ENCODE measurements around the gene PCNA.
A peak's percentile ranks its signal among the peaks of the same experiment; 100 is the strongest.

Gene PCNA

DNA sequence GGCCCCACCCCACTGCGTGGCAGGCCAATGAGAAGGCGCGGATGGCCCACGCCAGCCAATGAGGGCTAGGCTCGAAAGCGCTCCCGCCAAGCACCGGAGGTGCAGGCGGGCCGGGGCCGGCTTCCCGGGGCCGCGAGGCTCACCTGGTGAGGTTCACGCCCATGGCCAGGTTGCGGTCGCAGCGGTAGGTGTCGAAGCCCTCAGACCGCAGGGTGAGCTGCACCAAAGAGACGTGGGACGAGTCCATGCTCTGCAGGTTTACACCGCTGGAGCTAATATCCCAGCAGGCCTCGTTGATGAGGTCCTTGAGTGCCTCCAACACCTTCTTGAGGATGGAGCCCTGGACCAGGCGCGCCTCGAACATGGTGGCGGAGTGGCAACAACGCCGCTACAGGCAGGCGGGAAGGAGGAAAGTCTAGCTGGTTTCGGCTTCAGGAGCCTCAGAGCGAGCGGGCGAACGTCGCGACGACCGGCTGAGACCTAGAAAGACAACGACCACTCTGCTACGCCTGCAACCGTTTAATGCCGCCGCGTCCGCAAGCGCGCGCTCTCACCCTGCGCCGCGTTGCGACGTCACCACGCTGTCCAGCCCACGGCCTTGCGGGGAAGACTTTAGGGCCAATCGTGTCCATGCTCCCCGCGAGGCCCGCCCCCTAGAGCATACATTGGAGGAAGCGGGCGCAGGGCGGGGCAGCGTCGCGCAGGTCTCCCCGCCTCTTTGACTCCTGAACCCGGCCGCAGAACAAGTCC, at the start of gene PCNA:
Gene PCNA, minus strand, starts transcription at position 524 of the 750 bp plus-strand sequence. Its CDS starts 160 bp downstream, at position 364.
- peak; percentile 99 for DNase-seq (ENCODE audit: low read depth)
- peak within 1 kb of the TSS; percentile 89 for H3K4me3 ChIP-seq (ENCODE audit: low read length)
- TF ChIP-seq, protein P1, sequence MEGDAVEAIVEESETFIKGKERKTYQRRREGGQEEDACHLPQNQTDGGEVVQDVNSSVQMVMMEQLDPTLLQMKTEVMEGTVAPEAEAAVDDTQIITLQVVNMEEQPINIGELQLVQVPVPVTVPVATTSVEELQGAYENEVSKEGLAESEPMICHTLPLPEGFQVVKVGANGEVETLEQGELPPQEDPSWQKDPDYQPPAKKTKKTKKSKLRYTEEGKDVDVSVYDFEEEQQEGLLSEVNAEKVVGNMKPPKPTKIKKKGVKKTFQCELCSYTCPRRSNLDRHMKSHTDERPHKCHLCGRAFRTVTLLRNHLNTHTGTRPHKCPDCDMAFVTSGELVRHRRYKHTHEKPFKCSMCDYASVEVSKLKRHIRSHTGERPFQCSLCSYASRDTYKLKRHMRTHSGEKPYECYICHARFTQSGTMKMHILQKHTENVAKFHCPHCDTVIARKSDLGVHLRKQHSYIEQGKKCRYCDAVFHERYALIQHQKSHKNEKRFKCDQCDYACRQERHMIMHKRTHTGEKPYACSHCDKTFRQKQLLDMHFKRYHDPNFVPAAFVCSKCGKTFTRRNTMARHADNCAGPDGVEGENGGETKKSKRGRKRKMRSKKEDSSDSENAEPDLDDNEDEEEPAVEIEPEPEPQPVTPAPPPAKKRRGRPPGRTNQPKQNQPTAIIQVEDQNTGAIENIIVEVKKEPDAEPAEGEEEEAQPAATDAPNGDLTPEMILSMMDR (IDR thresholded peaks at IDR 0.05; ENCODE audit: insufficient read depth, low read depth, low read length, missing control alignments): no peak

DNA sequence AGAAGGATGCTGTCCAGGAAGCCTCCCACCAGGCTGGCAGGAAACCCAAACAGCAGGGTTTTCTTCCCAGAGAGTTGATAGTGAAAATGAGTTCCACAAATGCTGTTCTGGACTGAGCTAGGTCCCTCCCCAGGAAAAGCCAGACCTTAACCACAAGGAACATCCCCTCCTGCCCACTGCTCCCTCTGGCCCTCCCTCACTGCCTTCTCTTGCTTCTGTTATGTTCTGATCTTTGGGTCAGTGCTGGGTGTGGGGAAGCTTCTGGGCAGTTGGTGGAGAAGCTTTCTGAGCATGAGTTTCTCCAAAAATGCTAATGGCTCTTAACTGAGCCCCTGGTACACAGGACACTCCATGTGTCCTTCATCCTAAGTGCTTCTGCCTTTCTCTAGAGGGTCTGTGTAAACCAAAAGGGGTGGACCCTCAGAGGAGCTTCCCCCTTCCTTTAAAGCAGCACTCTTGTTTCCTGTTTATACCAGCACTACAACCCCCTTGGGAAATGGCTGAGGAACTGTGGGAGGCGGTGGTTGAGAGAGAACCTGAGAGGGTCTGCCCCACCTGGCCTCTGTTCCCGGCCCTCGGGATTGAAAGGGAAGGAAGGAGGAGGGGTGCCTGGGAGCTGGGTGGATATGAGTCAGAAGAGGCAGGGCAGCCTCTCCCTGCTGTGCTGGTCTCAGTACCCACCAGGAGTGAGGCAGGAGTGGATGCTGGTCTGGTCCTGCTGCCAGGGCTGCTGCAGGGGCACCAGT, 49.1 kb upstream of the PCNA start:
- TF ChIP-seq, protein P1 (IDR thresholded peaks at IDR 0.05; ENCODE audit: insufficient read depth, low read depth, low read length, missing control alignments): no peak
- no peak overlapping the region for H3K4me3 ChIP-seq (ENCODE audit: low read length)
- DNase-seq (ENCODE audit: low read depth): peak; percentile 65

DNA sequence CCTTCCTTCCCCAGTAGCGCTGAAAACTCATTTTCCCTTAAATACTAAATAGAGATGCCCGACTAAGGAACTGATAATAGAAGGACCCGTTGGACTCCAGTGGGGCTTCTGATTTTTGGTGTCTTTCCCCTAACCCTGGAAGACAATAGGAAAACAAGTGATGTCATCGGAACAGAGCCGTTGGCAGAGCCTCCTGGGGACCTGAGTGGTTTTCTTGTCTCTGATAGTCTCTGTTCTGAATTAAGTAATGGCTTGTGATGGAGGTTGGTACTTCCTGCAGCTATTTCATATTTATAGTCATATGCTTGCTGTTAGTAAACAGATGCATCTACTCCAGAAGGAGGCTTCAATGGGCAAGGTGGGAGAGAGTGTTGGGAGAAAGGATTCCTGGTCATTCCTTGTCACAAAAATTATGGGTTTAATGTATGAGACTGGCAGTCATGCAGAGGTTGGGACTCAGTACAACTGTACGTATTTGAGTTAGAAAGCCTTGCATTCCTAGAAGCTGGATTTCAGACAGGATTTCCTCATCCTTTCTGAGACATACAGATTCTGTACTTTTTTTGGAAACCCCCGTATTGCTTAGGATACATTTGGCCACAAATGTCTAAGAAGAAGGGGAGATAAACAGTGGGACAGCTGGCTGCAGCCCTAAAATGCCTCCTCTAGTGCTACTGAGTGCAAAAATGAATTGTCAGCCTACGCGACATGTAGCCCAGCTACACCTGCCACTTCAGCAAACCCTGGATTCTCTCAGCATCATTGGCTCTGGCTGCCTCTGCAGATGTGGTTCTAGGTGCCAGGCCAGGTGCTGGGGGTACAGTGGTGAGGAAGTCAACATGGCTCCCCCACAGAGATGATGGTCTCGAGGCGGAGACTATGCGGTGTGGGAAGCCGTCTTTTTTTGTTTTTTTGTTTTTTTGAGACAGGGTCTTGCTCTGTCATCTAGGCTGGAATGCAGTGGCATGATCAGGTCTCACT, 45.2 kb upstream of the PCNA start:
- no peak overlapping the region for H3K4me3 ChIP-seq (ENCODE audit: low read length)
- TF ChIP-seq, protein P1 (IDR thresholded peaks at IDR 0.05; ENCODE audit: insufficient read depth, low read depth, low read length, missing control alignments): no peak
- no peak for DNase-seq (ENCODE audit: low read depth)

DNA sequence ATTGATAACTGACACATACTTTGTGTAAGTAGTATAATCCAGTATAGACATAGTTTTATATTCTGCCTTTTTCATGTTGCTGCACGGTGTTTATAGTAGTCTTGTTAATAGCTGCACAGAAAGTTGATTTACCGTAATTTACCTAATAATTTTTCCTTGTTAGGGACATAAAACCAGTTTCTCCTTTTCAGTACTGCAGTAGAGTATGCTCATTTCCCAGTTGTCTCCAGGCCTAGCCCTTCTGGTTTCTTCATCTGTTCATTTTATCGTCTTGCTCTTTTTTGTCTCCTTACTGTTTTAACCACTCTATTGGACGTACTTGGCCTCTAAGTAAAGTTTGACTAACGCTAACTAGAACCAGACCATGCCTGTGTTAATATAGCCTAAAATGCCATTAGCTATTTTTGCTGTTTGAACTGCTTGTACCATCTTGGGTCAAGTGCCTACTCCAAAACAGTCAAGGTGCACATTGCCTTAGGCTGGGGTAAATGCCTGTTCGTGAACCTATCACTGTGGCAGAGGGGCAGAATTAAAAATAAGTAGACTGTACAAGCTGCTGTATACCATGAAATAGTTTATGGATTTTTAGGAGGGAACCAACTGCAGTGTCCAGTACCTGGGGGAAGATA, 41.9 kb upstream of the PCNA start:
- no peak for DNase-seq (ENCODE audit: low read depth)
- TF ChIP-seq, protein P1 (IDR thresholded peaks at IDR 0.05; ENCODE audit: insufficient read depth, low read depth, low read length, missing control alignments): no peak
- no peak overlapping the region for H3K4me3 ChIP-seq (ENCODE audit: low read length)

DNA sequence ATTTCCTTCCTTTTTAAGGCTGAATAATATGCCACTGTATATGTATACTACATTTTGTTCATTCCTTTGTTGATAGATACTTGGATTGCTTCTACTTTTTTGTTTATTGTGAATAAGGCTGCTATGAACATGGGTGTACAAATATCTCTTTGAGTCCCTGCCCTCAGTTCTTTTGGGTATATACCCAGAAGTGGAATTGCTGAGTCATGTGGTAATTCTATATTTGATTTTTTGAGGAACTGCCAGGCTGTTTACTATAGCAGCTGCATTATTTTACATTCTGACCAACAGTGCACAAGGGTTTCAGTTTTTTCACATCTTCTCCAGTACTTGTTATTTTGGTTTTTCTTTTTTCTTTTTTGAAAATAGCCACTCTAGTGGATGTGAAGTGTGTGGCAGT, 41.1 kb upstream of the PCNA start:
- TF ChIP-seq, protein P1 (IDR thresholded peaks at IDR 0.05; ENCODE audit: insufficient read depth, low read depth, low read length, missing control alignments): no peak
- no peak for DNase-seq (ENCODE audit: low read depth)
- no peak overlapping the region for H3K4me3 ChIP-seq (ENCODE audit: low read length)

DNA sequence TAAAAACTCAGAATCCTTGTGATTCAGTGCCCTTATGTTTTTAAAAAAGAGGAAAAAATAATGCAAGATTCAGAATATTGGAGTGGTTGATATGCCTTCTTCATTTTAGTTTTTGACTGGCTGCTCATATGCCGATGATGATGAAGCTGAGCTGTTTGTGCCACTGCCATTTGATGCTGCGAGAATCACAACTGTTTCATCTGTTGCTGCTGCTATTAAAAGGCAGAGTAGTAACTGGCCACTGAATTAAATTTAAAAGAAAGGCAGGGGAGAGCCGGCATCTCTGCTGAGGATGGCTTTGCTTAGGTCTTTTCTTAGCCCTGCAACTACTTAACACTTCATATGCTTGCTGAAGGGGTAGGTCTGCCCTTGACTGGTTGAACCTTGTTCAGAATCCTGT, 40.2 kb upstream of the PCNA start:
- no peak for DNase-seq (ENCODE audit: low read depth)
- TF ChIP-seq, protein P1 (IDR thresholded peaks at IDR 0.05; ENCODE audit: insufficient read depth, low read depth, low read length, missing control alignments): no peak
- H3K4me3 ChIP-seq (ENCODE audit: low read length): no peak overlapping the region

Data from epithelial cell of esophagus (primary cell).